NCI-H345 (cell line): ENCODE measurements around the gene CREB3L2.
"Not testable (repeated sequence)": the region's sequence is repeated elsewhere in the genome, so short reads cannot be mapped to it uniquely, and the experiment has no call there.

Experiments used
- DNase-seq: peaks from one replicate; lab custom pipeline; 2025; lab: John Stamatoyannopoulos, UW

CREB3L2 gene

GRCh38 chr7:137835486-137836112 is 166.3 kb downstream of the CREB3L2 start:
- DNase-seq: no peak

DNA sequence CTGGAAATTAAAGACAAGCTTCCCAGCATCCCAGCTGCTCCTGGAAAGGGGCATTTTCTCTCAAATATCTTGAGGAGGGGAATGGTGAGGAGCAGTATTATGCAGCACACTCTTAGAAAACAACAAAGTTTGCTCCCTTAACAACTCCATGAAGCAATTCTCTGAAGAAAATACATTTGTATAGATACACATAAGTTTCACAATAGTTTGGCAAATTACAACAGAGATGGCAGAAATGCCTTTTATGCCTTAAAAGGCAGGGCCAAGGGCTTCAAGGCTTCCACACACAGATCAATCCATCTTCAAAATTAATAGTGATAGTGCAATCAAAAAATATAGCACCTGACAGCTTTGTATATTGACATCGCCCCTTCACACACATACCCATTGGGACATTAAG is 167.3 kb downstream of the CREB3L2 start:
- DNase-seq: no peak

GRCh38 chr7:137832990-137833389 is 168.9 kb downstream of the CREB3L2 start:
- DNase-seq: not testable (repeated sequence)

- no peak for DNase-seq
These were observed 169.5 kb downstream of the CREB3L2 start for GRCh38 chr7:137832382-137832781.

DNA sequence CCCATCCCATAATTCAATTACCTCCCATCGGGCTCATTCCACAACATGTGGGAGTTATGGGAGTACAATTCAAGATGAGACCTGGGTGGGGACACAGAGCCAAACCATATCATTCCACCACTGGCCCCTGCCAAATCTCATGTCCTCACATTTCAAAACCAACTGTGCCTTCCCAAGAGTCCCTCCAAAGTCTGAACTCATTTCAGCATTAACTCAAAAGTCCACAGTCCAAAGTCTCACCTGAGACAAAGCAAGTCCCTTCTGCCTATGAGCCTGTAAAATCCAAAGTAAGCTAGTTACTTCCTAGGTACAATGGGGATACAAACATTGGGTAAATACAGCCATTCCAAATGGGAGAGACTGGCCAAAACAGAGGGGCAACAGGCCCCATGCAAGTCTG is 170.3 kb downstream of the CREB3L2 start:
- not testable (repeated sequence) for DNase-seq

DNA sequence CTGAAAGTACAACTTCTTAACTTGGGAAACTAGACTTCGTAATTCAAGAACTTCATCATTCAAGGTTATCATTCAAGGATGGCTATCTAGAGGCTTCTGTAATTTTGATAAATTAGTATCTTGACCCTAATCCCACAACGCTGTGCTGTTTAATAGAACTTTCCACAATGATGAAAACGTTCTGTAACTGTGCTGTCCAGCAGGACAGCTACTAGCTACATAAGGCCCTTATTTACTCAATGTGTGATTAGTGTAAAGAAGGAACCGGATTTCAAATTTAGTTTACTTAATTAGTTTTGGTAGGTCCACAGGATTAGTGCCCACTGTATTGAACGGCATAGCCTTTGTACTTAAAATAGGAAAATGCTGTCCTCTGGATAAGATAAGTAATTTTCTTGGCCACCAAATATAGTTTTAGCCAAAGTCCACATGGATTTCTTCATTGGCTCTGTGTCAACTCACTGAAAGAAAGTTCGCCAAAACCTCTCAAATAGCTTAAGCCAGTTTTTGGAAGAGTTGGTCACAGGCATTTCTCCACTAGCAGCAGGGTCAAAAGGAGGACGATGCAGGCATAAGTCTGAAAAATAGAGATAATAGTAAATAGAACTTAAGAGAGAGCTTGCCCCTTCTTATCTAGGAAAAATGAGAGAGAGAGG is 172.4 kb downstream of the CREB3L2 start:
- DNase-seq: no peak

- DNase-seq: no peak
These were observed 173.4 kb downstream of the CREB3L2 start for GRCh38 chr7:137828456-137828855.

GRCh38 chr7:137825489-137825888 is 176.4 kb downstream of the CREB3L2 start:
- no peak for DNase-seq
